SK-N-SH treated with all-trans-retinoic acid at 6 μM for 48 hours (cell line): ENCODE measurements around the gene CD320.

Source experiments
- BACH2 ChIP-seq: fragments of 250-450 bp; sonication (Bioruptor Pico); IDR thresholded peaks from 2 replicates; pipeline ENCODE4 v1.9.0; 2021; ENCODE audit warnings: mild to moderate bottlenecking, borderline replicate concordance
- POU6F1 ChIP-seq: fragments of 250-450 bp; sonication (Bioruptor Pico); IDR thresholded peaks from 2 replicates; pipeline ENCODE4 v1.8.0; 2021; ENCODE audit warnings: low read depth, mild to moderate bottlenecking, moderate library complexity, borderline replicate concordance
- ZC3H10 ChIP-seq: fragments of 250-450 bp; sonication (Bioruptor Pico); IDR thresholded peaks from 2 replicates; pipeline ENCODE4 v1.5.1; 2021; ENCODE audit warnings: mild to moderate bottlenecking, moderate library complexity

DNA sequence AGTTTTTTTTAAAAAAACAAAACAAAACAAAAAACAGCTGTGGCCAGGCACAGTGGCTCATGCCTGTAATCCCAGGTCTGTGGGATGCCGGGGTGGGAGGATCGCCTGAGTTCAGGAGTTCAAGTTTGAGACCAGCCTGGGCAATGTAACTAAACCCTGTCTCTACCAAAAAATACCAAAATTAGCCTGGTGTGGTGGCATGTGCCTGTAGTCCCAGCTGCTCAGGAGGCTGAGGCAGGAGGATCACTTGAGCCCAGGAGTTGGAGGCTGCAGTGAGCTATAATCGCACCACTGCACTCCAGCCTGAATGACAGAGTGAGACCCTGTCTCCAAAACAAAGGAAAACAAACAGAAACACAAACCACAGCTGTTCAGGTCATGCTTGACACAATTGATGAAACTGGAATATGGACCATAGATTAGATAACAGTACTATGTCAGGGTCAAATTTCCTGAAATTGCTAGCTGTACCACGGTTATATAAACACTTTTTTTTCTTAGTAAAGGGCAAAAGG is 48.9 kb upstream of the CD320 start:
- TF ChIP-seq BACH2 (no peak), ZC3H10 (no peak), POU6F1 (CRISPR knock-in tag) (no peak)
